ENCODE data around the gene GSG1L. TPM values are rescaled to one million over a fixed set of nuclear protein-coding genes. Genes with fewer than 3 reads are reported as not detected.
A peak's percentile ranks its signal among the peaks of the same experiment; 100 is the strongest.

Gene GSG1L
- total RNA-seq (10 to 100 TPM; 29.5 to 44.8 (median 35.0) TPM), polyA plus RNA-seq (30.4 TPM)
- long read RNA-seq, donor 1, full-length matches to known transcripts, result 31 of 56 reads
- long read RNA-seq, donor 1, partial matches to known transcripts, result 4 of 56 reads
- long read RNA-seq, donor 1, other reads (novel, unspliced or antisense), result 21 of 56 reads
- long read RNA-seq, donor 2, full-length matches to known transcripts, result 23 of 48 reads
- long read RNA-seq, donor 2, partial matches to known transcripts, result 4 of 48 reads
- long read RNA-seq, donor 2, other reads (novel, unspliced or antisense), result 21 of 48 reads
- long read RNA-seq, donor 3, full-length matches to known transcripts, result 7 of 20 reads
- long read RNA-seq, donor 3, partial matches to known transcripts, result 0 of 20 reads
- long read RNA-seq, donor 3, other reads (novel, unspliced or antisense), result 13 of 20 reads
- long read RNA-seq, donor 4, full-length matches to known transcripts, result 19 of 32 reads
- long read RNA-seq, donor 4, partial matches to known transcripts, result 5 of 32 reads
- long read RNA-seq, donor 4, other reads (novel, unspliced or antisense), result 8 of 32 reads

GRCh38 chr16:28063591-28064061 is at the start of gene GSG1L:
Gene GSG1L, minus strand, starts transcription at chr16:28063714. Its CDS starts 290 bp downstream, at chr16:28063424.
- Histone ChIP-seq H3K9me3 (ENCODE audit: control insufficient read depth, low read length) (no peaks in the 10 kb centered on the region), H3K4me1 (ENCODE audit: control insufficient read depth, insufficient read depth, low read length) (peaks cover 3% of the 10 kb centered on the region), H3K27me3 (ENCODE audit: control insufficient read depth, insufficient read depth) (no peaks in the 10 kb centered on the region), H3K27ac (ENCODE audit: low read length) (peak within 1 kb of the TSS; percentile 31), H3K4me3 (ENCODE audit: low read length) (peak within 1 kb of the TSS; percentile 73)
- intact Hi-C loops (cut with DNase I), result loop anchor here in 2 of 4 donors (5.0 to 10.0 kb wide), 3 partner anchors 86 to 429 kb away; no protein-coding TSS in a partner anchor
- DNase-seq, result peak in 1 of 3 donors; percentile 65
- ATAC-seq, result peak in 1 of 2 donors; percentile 52
- WGBS, result 2% methylated on average over 54 of the region's 54 CpGs

- WGBS, result 92% methylated on average over 10 of the region's 10 CpGs
- H3K9me3 ChIP-seq (ENCODE audit: control insufficient read depth, low read length), result no peaks in the 10 kb centered on the region
- H3K27ac ChIP-seq (ENCODE audit: low read length), result no peak overlapping the region
- ATAC-seq (no peak), DNase-seq (no peak)
- no peaks in the 10 kb centered on the region for H3K4me1 ChIP-seq (ENCODE audit: control insufficient read depth, insufficient read depth, low read length)
- H3K4me3 ChIP-seq (ENCODE audit: low read length), result no peak overlapping the region
- H3K27me3 ChIP-seq (ENCODE audit: control insufficient read depth, insufficient read depth), result no peaks in the 10 kb centered on the region
- intact Hi-C loops (cut with DNase I), result no loop called here
These were observed 49.4 kb upstream of the GSG1L start for GRCh38 chr16:28112908-28113307.

DNA sequence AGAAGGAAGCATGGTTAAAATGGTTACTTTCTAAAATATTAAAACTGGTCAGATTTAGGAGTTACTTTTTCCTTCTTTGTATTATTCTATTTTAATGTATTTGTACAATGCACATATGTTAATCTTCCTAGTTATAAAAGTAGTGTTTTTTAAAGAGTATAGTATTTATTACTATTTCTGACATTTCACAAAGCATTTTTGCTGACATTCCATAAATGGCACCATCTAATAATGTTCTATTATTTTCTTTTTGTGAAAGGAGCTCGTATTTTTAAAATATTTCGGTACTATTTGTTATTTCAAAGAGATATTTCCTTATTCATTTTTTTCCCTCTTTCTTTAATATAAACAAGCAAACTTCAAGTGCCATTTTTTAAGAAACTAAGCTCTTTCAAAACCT is 47.5 kb upstream of the GSG1L start:
- Histone ChIP-seq H3K27me3 (ENCODE audit: control insufficient read depth, insufficient read depth) (no peaks in the 10 kb centered on the region), H3K27ac (ENCODE audit: low read length) (no peak overlapping the region), H3K4me3 (ENCODE audit: low read length) (no peak overlapping the region), H3K4me1 (ENCODE audit: control insufficient read depth, insufficient read depth, low read length) (no peaks in the 10 kb centered on the region), H3K9me3 (ENCODE audit: control insufficient read depth, low read length) (no peaks in the 10 kb centered on the region)
- ATAC-seq (no peak), DNase-seq (no peak)
- intact Hi-C loops (cut with DNase I), result no loop called here
- 89% methylated on average over 2 of the region's 2 CpGs for WGBS

DNA sequence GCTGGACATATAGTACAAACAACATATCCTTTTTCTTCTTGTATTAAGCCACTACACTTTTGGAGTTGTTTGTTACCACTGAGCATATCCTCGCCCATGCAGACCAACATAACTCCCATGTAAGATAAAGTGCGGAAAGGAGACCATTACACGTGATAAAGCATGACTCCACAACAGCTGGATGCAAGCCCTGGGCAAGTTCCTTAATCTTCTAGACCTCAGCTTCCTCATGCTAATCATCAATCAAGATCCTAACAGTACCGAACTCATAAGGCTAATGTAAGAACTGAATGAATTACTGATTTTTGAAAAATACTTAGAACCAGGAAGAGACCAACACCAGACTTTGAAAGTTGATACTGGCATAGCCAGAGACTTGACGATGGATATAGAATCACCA is 47.0 kb upstream of the GSG1L start:
- no peaks in the 10 kb centered on the region for H3K9me3 ChIP-seq (ENCODE audit: control insufficient read depth, low read length)
- no peak overlapping the region for H3K4me3 ChIP-seq (ENCODE audit: low read length)
- intact Hi-C loops (cut with DNase I), result no loop called here
- DNase-seq, result no peak
- H3K4me1 ChIP-seq (ENCODE audit: control insufficient read depth, insufficient read depth, low read length), result no peaks in the 10 kb centered on the region
- 58% methylated on average over 5 of the region's 5 CpGs for WGBS
- ATAC-seq, result peak in 1 of 2 donors; percentile 21
- no peaks in the 10 kb centered on the region for H3K27me3 ChIP-seq (ENCODE audit: control insufficient read depth, insufficient read depth)
- no peak overlapping the region for H3K27ac ChIP-seq (ENCODE audit: low read length)

- no peak for DNase-seq
- WGBS, result 72% methylated on average over 3 of the region's 3 CpGs
- Histone ChIP-seq H3K27ac (ENCODE audit: low read length) (no peak overlapping the region), H3K4me1 (ENCODE audit: control insufficient read depth, insufficient read depth, low read length) (no peaks in the 10 kb centered on the region), H3K9me3 (ENCODE audit: control insufficient read depth, low read length) (no peaks in the 10 kb centered on the region), H3K4me3 (ENCODE audit: low read length) (no peak overlapping the region), H3K27me3 (ENCODE audit: control insufficient read depth, insufficient read depth) (no peaks in the 10 kb centered on the region)
- intact Hi-C loops (cut with DNase I), result no loop called here
- ATAC-seq, result peak in 1 of 2 donors; percentile 20
These were observed 46.6 kb upstream of the GSG1L start for GRCh38 chr16:28110074-28110473.

DNA sequence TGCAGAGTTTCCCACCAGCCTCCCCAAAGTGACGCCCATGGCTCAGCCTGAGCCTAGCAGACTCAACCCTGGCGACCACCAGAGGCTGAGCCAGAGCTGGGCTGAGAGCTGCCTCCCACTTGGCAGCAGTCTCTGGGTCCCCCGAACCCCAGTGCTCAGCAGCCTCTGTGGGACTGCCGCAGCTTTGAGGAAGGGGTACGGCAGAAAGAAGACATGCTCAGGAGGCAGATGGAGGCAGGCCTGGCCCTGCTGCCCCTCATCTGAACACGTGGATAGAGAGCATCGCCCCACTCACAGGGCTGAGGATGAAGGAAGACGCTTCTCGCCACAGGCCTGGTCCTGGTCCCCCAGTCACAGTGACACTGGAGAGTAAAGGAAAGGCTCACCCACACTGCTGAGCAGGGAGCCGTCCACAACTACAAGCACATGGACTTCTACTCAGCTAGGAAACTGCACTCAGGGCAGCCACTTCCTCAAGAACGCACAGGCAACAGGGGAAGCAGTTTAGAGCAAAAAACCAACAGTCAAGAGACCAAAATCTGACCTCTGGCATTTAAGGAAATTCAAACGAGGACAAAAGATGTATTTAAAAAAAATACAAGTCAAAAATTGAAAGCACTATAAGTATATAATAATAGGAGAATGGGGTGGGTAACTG is 45.2 kb upstream of the GSG1L start:
- no peak overlapping the region for H3K27ac ChIP-seq (ENCODE audit: low read length)

GRCh38 chr16:28107232-28107631 is 43.7 kb upstream of the GSG1L start:
- no peak for DNase-seq
- 92% methylated on average over 8 of the region's 8 CpGs for WGBS
- ATAC-seq, result no peak

More for the DNA sequence above, 45.2 kb upstream of the GSG1L start:
- intact Hi-C loops (cut with DNase I), result loop anchor here in 1 of 4 donors (10.0 kb wide), 1 partner anchor 56 kb away; no protein-coding TSS in a partner anchor
- H3K27me3 ChIP-seq (ENCODE audit: control insufficient read depth, insufficient read depth), result no peaks in the 10 kb centered on the region
- ATAC-seq, result no peak
- no peak overlapping the region for H3K4me3 ChIP-seq (ENCODE audit: low read length)
- 83% methylated on average over 12 of the region's 12 CpGs for WGBS
- DNase-seq, result no peak
- no peaks in the 10 kb centered on the region for H3K4me1 ChIP-seq (ENCODE audit: control insufficient read depth, insufficient read depth, low read length)
- H3K9me3 ChIP-seq (ENCODE audit: control insufficient read depth, low read length), result no peaks in the 10 kb centered on the region

DNA sequence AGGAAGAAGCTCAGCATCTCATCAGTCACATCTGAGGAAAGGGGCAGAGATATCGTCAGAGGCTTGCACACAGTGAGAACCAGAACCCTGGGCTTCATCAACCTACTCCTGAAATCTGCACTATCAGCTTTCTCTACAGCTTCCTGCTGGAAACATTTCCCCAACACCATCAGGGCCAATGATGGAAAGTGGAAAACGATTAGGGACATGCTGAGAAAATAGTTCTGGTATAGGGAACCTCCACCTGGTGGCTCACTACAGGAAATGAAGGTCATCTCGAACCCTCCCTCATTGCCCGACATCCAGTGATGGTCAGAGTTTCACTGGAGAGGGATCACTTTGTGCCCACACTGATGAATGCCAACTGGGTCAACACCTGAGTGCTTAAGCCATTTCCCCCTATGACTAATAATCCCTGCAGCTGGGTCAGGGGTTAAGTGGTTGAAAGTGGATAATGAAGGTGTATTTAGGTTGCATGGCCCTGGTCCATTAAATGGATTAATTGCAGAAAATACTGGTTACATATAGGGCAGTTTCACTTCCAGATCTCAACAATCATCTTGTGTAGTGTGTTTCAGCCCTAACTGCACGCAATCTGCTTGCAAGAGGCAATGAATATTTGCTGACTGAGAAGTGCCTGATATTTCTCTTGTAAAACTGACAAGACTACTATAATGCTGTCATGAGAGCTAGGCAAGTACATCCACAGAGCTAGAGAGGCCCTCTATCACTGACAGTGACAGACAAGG is 43.1 kb upstream of the GSG1L start:
- Histone ChIP-seq H3K4me1 (ENCODE audit: control insufficient read depth, insufficient read depth, low read length) (no peaks in the 10 kb centered on the region), H3K4me3 (ENCODE audit: low read length) (no peak overlapping the region), H3K9me3 (ENCODE audit: control insufficient read depth, low read length) (no peaks in the 10 kb centered on the region), H3K27me3 (ENCODE audit: control insufficient read depth, insufficient read depth) (no peaks in the 10 kb centered on the region), H3K27ac (ENCODE audit: low read length) (no peak overlapping the region)
- DNase-seq (no peak), ATAC-seq (no peak)
- 80% methylated on average over 5 of the region's 5 CpGs for WGBS
- intact Hi-C loops (cut with DNase I), result loop anchor here in 1 of 4 donors (10.0 kb wide), 1 partner anchor 58 kb away; no protein-coding TSS in a partner anchor

More at GRCh38 chr16:28107232-28107631, 43.7 kb upstream of the GSG1L start:
- no peaks in the 10 kb centered on the region for H3K27me3 ChIP-seq (ENCODE audit: control insufficient read depth, insufficient read depth)
- H3K27ac ChIP-seq (ENCODE audit: low read length), result no peak overlapping the region
- H3K4me3 ChIP-seq (ENCODE audit: low read length), result no peak overlapping the region
- H3K4me1 ChIP-seq (ENCODE audit: control insufficient read depth, insufficient read depth, low read length), result no peaks in the 10 kb centered on the region
- intact Hi-C loops (cut with DNase I), result loop anchor here in 1 of 4 donors (10.0 kb wide), 1 partner anchor 58 kb away; no protein-coding TSS in a partner anchor
- no peaks in the 10 kb centered on the region for H3K9me3 ChIP-seq (ENCODE audit: control insufficient read depth, low read length)

GRCh38 chr16:28105954-28106353 is 42.4 kb upstream of the GSG1L start:
- WGBS, result 97% methylated on average over 7 of the region's 7 CpGs
- DNase-seq (no peak), ATAC-seq (no peak)
- H3K4me1 ChIP-seq (ENCODE audit: control insufficient read depth, insufficient read depth, low read length), result no peaks in the 10 kb centered on the region
- no peak overlapping the region for H3K27ac ChIP-seq (ENCODE audit: low read length)
- H3K4me3 ChIP-seq (ENCODE audit: low read length), result no peak overlapping the region
- no peaks in the 10 kb centered on the region for H3K27me3 ChIP-seq (ENCODE audit: control insufficient read depth, insufficient read depth)
- intact Hi-C loops (cut with DNase I), result loop anchor here in 1 of 4 donors (10.0 kb wide), 1 partner anchor 59 kb away; no protein-coding TSS in a partner anchor
- H3K9me3 ChIP-seq (ENCODE audit: control insufficient read depth, low read length), result no peaks in the 10 kb centered on the region

DNA sequence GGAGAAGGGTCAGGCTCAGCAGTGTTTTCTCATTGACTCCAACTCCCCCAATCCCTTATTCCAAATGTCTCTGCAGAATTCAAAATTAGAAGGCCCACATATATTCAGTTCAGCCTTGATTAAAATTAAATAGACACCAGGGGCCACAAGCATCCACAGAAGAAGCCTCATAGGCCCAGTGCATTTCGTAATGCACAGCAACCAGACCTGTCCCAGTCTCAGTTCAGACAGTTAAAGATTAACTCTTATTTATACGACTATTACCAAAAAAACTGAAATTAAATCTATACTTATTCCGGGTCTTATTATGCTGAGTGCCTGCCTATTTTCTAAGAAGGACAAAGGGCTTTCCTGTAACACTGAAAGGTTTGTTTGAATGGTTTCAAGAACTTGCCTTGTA is 41.8 kb upstream of the GSG1L start:
- intact Hi-C loops (cut with DNase I), result loop anchor here in 1 of 4 donors (10.0 kb wide), 1 partner anchor 60 kb away; no protein-coding TSS in a partner anchor
- WGBS, result 94% methylated on average over 3 of the region's 3 CpGs
- Histone ChIP-seq H3K4me1 (ENCODE audit: control insufficient read depth, insufficient read depth, low read length) (no peaks in the 10 kb centered on the region), H3K9me3 (ENCODE audit: control insufficient read depth, low read length) (no peaks in the 10 kb centered on the region), H3K4me3 (ENCODE audit: low read length) (no peak overlapping the region), H3K27me3 (ENCODE audit: control insufficient read depth, insufficient read depth) (no peaks in the 10 kb centered on the region), H3K27ac (ENCODE audit: low read length) (no peak overlapping the region)
- DNase-seq (no peak), ATAC-seq (no peak)

All from right cardiac atrium (tissue), 5 donors.